NCI-H1417 treated with DMSO at 0.1 percent for 48 hours (cell line): ENCODE results near the gene PLD3.
"Not testable (repeated sequence)": the region's sequence is repeated elsewhere in the genome, so short reads cannot be mapped to it uniquely, and the experiment has no call there.

Source experiments
- DNase-seq: peaks from one replicate; lab custom pipeline; 2025; lab: John Stamatoyannopoulos, UW

Gene PLD3

GRCh38 chr19:40332669-40333068 is 15.8 kb upstream of the PLD3 start:
- DNase-seq, result no peak

GRCh38 chr19:40333083-40333482 is 15.4 kb upstream of the PLD3 start:
- DNase-seq, result not testable (repeated sequence)

GRCh38 chr19:40335101-40335500 is 13.4 kb upstream of the PLD3 start:
- DNase-seq, result no peak

GRCh38 chr19:40335855-40336600 is 12.5 kb upstream of the PLD3 start:
- DNase-seq, result no peak

GRCh38 chr19:40336601-40336900 is 11.9 kb upstream of the PLD3 start:
- DNase-seq, result no peak

- no peak for DNase-seq
These were observed 11.4 kb upstream of the PLD3 start for GRCh38 chr19:40337107-40337506.

- DNase-seq, result no peak
These were observed 10.9 kb upstream of the PLD3 start for GRCh38 chr19:40337594-40337993.

- no peak for DNase-seq
These were observed 9.3 kb upstream of the PLD3 start for GRCh38 chr19:40339018-40339728.

GRCh38 chr19:40341601-40342482 is 6.7 kb upstream of the PLD3 start:
- DNase-seq, result no peak

- no peak for DNase-seq
These were observed 5.7 kb upstream of the PLD3 start for GRCh38 chr19:40342644-40343311.

GRCh38 chr19:40344422-40344821 is 4.1 kb upstream of the PLD3 start:
- no peak for DNase-seq

- no peak for DNase-seq
These were observed 539 bp downstream of the PLD3 start for GRCh38 chr19:40348961-40349507.

GRCh38 chr19:40355975-40356680 is 7.6 kb downstream of the PLD3 start:
- DNase-seq, result no peak

- DNase-seq, result no peak
These were observed 8.4 kb downstream of the PLD3 start for GRCh38 chr19:40356681-40357595.

- no peak for DNase-seq
These were observed 9.1 kb downstream of the PLD3 start for GRCh38 chr19:40357640-40358039.

GRCh38 chr19:40358773-40359172 is 10.3 kb downstream of the PLD3 start:
- no peak for DNase-seq

- DNase-seq, result no peak
These were observed 11.7 kb downstream of the PLD3 start for GRCh38 chr19:40360020-40360707.

- DNase-seq, result no peak
These were observed 12.3 kb downstream of the PLD3 start for GRCh38 chr19:40360708-40361241.

GRCh38 chr19:40362160-40362559 is 13.7 kb downstream of the PLD3 start:
- DNase-seq, result no peak
